OCI-M1 (cell line): Measurements from ENCODE around the gene RYR2.
A peak's percentile ranks its signal among the peaks of the same experiment; 100 is the strongest.
"Not testable (repeated sequence)": the region's sequence is repeated elsewhere in the genome, so short reads cannot be mapped to it uniquely, and the experiment has no call there.

Experiments used
- DNase-seq: peaks from one replicate; lab custom pipeline; 2025; lab: John Stamatoyannopoulos, UW

The RYR2 gene

GRCh38 chr1:237353918-237354317, 311.9 kb downstream of the RYR2 start:
- no peak for DNase-seq

DNA sequence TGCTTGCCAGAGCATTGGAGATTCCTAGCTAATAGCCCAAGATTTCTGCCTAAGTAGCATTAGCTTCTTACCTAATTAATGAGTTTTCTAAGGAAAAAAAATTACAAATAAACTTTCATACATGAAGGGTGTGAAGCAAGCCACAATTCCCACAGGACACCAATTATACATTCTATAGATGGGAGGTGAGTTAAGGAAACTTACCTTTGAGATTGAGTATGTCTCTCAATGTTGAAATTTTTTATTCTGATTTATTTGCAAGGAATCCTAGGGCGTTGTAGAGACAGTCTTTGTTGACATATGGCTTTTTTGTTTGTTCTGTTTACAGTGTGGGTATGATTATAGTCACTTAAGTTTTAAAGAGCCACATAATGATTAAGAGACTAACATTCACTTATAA, 313.0 kb downstream of the RYR2 start:
- no peak for DNase-seq

DNA sequence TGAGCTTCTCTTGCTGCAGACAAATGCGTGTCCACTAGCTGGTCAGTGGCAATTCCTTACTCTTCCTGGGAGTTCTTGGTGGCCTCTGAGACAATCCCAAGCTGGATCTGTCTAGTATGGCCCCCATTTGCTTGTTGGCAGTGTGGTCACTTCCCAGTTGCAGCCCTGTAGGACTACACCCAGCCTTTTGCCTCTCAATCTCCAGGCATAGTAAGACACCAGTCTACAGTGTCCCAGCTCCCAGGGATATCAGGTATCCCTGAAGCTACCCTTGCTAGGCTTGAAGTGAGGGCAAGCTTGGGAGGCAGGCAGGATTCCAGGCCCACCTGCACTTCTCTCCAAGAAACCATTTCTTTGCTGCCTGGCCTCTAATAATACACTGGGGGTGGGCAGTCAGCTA, 316.6 kb downstream of the RYR2 start:
- DNase-seq, result no peak

- DNase-seq, result no peak
Observed at GRCh38 chr1:237367758-237368157, 325.8 kb downstream of the RYR2 start.

DNA sequence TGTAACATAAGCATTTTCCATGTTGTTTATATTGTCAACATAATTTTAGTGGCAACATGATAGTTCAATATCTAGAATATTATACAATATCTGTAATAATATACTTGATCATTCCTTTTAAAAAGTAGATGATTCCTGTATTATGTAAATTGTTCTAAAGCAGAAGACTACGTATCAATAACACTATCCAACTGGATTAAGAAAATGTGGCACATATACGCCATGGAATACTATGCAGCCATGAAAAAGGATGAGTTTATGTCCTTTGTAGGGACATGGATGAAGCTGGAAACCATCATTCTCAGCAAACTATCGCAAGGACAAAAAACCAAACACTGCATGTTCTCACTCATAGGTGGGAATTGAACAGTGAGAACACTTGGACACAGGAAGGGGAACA, 329.5 kb downstream of the RYR2 start:
- DNase-seq, result not testable (repeated sequence)

DNA sequence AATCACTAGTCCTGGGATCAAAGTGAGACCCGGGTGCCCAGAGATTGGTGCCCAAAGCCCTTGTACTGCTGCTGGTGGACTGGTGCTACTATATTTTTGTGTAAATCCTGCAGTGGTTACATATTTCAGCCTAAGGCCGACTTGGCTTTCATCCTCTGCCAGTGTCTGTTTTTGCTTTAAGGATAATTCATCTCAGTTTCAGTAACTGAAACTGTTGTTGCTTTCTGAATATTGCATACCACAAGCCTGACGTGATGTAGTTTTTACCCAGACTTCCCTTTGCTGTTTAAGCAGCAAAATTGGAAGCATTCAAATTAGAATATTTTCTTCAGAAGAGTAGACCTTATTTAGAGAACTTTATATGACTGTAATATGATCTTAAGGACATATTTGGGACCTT, 341.8 kb downstream of the RYR2 start:
- DNase-seq, result no peak

GRCh38 chr1:237384213-237384612, 342.2 kb downstream of the RYR2 start:
- no peak for DNase-seq

DNA sequence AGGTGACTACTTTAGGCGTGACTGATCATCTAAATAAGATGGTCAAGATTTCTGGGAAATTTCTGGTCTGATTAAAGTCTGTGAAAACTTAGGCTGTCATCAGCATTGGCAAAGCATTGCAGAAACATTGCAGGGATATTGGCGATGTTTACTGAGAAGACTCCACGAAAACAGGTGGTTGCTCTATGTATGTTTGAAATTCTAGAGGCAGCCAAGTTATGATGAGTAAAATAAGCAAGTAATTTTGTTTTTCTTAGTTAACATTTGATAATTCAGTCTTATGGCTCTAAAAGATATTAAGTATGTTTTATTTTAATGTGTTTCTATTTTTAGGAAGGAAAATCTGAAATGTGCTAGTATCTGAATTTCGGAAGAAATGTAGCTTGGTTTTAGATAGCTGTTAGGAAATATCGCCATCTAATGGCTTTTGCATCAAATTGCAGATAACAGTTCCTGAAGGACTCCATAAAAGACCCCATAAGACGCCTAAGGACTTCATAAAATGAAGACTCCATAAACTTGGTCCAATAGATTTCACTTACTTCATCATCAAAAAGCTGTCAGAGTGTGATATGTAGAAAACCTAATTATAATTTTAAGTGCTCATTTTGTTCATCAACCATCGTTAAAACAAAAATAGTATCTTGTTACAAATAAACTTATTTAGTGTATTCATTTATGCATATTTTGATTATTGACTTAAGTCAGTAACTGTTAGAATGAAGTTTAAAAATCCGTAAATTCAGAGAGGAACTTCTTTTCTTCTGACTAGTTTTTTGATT, 344.6 kb downstream of the RYR2 start:
- DNase-seq, result peak; percentile 74

- DNase-seq, result no peak
Observed at GRCh38 chr1:237387144-237387505, 345.1 kb downstream of the RYR2 start.

GRCh38 chr1:237390823-237391222, 348.8 kb downstream of the RYR2 start:
- DNase-seq, result peak; percentile 21

DNA sequence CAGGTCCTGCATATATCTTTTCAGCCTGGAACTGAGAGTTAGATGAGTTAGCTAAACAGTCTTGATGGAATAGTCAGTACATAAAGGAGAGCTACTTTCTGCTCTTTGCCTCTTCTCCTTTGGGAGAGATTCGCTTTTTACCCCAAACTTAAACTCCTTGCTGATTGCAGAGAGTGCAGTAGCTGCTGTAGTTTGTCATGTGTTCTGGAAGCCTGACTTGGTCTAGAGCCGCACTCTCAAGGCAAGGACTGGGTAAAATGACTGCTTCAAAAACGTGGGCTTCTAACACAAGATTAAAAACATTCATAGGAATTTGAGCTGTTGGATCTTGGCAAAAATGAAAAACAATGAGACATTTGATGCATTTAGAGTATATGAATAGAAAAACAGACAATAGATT, 351.6 kb downstream of the RYR2 start:
- no peak for DNase-seq

GRCh38 chr1:237394281-237394680, 352.3 kb downstream of the RYR2 start:
- no peak for DNase-seq

- no peak for DNase-seq
Observed at GRCh38 chr1:237396426-237396825, 354.4 kb downstream of the RYR2 start.

- DNase-seq, result no peak
Observed at GRCh38 chr1:237398751-237399150, 356.8 kb downstream of the RYR2 start.

GRCh38 chr1:237405912-237406311, 363.9 kb downstream of the RYR2 start:
- DNase-seq, result no peak

- peak; percentile 11 for DNase-seq
Observed at GRCh38 chr1:237411621-237412020, 369.6 kb downstream of the RYR2 start.

- DNase-seq, result no peak
Observed at GRCh38 chr1:237416924-237417655, 375.1 kb downstream of the RYR2 start.

DNA sequence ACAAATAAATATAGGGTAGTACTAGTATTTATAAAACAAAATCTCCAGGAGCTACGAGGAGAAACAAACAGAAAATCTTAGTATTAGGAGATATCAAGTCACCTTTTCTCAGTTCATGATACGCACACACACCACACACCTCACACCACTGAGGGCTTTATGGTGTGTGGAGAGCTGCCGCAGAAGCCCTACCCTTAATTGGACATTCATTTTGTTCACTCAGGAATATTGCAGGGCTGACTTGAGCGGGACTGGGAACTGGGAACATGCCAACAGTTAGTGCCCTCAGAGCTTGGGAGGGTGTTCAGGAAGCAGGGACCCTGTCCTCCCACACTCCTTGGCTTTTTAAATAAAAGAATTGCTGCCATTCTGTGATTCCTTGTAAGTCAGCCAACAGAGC, 386.8 kb downstream of the RYR2 start:
- no peak for DNase-seq

GRCh38 chr1:237429252-237429651, 387.3 kb downstream of the RYR2 start:
- DNase-seq, result no peak

DNA sequence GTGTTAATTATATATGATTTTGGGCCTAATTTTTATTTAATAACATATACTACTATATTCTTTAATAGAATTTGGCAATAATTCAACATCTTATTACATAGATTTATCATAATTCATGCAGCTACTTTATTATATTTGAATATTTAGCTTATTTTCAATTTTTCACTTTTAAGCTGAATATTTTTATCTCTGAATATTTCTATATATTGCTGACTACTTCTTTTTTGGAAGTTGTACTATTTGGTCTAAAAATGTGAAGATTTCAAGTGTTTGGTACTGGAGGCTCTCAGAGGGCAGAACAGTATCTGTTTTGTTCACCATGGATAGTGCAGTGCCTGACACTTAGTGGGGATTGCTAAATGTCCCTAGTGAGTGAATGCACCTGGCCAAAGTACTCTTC, 389.5 kb downstream of the RYR2 start:
- no peak for DNase-seq

- peak; percentile 9 for DNase-seq
Observed at GRCh38 chr1:237440346-237440745, 398.4 kb downstream of the RYR2 start.

GRCh38 chr1:237444120-237444790, 402.3 kb downstream of the RYR2 start:
- DNase-seq, result peak; percentile 61

GRCh38 chr1:237448042-237448441, 406.1 kb downstream of the RYR2 start:
- no peak for DNase-seq
